Activated naive CD4-positive, alpha-beta T cell treated with anti-CD3 and anti-CD28 coated beads, Interleukin-2, amount 50 U/mL, for 24 hours (primary cell): ENCODE measurements around the gene SARS2.
"Not testable (repeated sequence)": the region's sequence is repeated elsewhere in the genome, so short reads cannot be mapped to it uniquely, and the experiment has no call there.

ENCODE experiments used
- H3K27ac Mint-ChIP-seq: one replicate; pipeline ENCODE4 v1.8.0; 2021; ENCODE audit warnings: mild to moderate bottlenecking, mixed read lengths
- H3K27me3 Mint-ChIP-seq: one replicate; pipeline ENCODE4 v1.8.0; 2021; ENCODE audit warnings: mixed read lengths
- H3K36me3 Mint-ChIP-seq: one replicate; pipeline ENCODE4 v1.8.0; 2021; ENCODE audit warnings: mixed read lengths
- H3K4me1 Mint-ChIP-seq: one replicate; pipeline ENCODE4 v1.8.0; 2021; ENCODE audit warnings: mixed read lengths
- H3K4me3 Mint-ChIP-seq: one replicate; pipeline ENCODE4 v1.8.0; 2021; ENCODE audit warnings: mild to moderate bottlenecking, mixed read lengths
- H3K9me3 Mint-ChIP-seq: one replicate; pipeline ENCODE4 v1.8.0; 2021; ENCODE audit warnings: mixed read lengths

The SARS2 gene

DNA sequence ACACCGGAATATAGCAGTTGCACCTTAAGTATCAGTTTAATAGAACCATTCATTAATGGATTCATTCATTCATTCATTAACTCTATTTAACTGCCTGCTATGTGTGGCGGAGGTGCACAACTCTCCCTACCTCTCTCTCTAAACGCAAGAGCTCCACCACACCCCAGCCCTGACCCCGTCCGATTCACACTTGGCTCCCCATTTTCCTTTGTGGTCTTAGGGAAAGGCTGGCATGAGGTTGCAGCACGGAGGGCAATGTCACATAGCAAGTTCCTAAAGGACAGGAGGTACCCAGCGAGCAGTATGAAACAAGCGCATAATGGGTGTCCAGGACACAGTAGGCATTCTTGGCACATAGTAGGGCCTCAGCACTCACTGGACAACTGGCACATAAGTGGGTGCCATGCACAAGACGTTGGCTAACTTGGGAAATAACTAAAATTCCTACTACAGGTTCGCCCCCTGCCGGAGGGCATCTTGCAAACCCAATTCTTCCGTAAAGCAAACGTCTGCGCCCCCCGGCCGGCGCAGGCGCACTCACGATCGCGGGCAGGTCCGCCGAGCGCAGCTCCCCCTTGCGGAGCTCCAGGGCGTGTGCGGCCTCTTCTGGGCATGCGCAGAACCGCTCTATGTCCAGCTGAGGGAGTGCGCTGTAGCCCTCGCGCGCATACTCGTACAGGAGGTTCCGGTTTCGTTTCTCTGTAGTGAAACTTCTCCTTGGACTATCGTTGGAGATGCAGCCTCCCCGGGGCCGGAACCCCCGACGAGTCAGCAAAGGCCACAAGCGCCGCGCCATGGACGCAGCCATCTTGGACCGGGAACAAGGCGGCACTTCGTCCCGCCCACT lies at the start of gene SARS2:
TSS of gene SARS2 (minus strand) at position 835 of the 847 bp plus-strand sequence. CDS start at position 808, 27 bp downstream.
- Mint-ChIP-seq H3K27me3 (no peaks in the 10 kb centered on the region), H3K4me3 (peak within 1 kb of the TSS; percentile 99), H3K4me1 (peaks cover 31% of the 10 kb centered on the region), H3K9me3 (no peaks in the 10 kb centered on the region), H3K27ac (peak within 1 kb of the TSS; percentile 95), H3K36me3 (peaks cover 11% of the 10 kb centered on the region)

DNA sequence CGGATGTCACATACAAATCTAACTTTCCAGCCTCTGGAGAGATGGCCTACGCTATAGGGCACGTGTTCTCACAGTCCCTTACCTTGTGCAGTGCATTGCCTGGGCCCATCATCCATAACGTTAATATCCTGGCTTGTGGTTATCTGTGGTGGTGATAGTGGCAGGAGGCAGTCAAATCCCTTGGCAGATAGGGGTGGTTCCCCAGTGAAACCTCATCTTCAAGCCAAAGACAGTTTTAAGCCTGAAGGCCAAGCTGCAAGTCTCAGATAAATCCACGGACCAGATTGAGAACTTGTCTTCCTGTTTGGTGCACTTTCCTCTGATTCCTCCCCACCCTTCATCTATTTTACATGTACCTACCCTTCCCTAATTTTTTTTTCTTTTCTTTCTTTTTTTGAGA lies 49.2 kb upstream of the SARS2 start:
- H3K4me3 Mint-ChIP-seq: no peak overlapping the region
- H3K9me3 Mint-ChIP-seq: no peaks in the 10 kb centered on the region
- no peaks in the 10 kb centered on the region for H3K36me3 Mint-ChIP-seq
- peaks cover 12% of the 10 kb centered on the region for H3K4me1 Mint-ChIP-seq
- H3K27me3 Mint-ChIP-seq: peaks cover 16% of the 10 kb centered on the region
- H3K27ac Mint-ChIP-seq: no peak overlapping the region

DNA sequence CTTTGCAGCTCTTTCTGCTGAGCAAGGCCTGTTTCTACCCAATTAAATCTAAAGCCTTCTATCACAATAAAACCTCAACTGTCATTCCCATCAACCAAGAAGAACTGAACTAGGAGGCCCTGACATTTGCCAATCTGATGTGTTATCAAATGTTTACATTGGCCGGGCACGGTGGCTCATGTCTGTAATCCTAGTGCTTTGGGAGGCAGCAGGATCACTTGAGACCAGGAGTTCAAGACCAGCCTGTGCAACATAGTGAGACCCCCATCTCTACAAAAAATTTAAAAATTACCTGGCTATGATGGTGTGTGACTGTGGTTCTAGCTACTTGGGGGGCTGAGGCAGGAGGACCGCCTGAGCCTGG lies 47.7 kb upstream of the SARS2 start:
- Mint-ChIP-seq H3K36me3 (peaks cover 2% of the 10 kb centered on the region), H3K4me1 (peaks cover 17% of the 10 kb centered on the region), H3K9me3 (no peaks in the 10 kb centered on the region), H3K4me3 (no peak overlapping the region), H3K27me3 (peaks cover 21% of the 10 kb centered on the region), H3K27ac (no peak overlapping the region)

- Mint-ChIP-seq H3K27ac (no peak overlapping the region), H3K27me3 (peaks cover 21% of the 10 kb centered on the region), H3K36me3 (peaks cover 2% of the 10 kb centered on the region), H3K4me1 (peaks cover 17% of the 10 kb centered on the region), H3K9me3 (no peaks in the 10 kb centered on the region), H3K4me3 (no peak overlapping the region)
Observed at GRCh38 chr19:38977445-38978325, 47.1 kb upstream of the SARS2 start.

GRCh38 chr19:38975861-38976271 lies 45.3 kb upstream of the SARS2 start:
- Mint-ChIP-seq H3K4me1 (peaks cover 17% of the 10 kb centered on the region), H3K4me3 (peak overlapping the region; percentile 47), H3K9me3 (no peaks in the 10 kb centered on the region)

DNA sequence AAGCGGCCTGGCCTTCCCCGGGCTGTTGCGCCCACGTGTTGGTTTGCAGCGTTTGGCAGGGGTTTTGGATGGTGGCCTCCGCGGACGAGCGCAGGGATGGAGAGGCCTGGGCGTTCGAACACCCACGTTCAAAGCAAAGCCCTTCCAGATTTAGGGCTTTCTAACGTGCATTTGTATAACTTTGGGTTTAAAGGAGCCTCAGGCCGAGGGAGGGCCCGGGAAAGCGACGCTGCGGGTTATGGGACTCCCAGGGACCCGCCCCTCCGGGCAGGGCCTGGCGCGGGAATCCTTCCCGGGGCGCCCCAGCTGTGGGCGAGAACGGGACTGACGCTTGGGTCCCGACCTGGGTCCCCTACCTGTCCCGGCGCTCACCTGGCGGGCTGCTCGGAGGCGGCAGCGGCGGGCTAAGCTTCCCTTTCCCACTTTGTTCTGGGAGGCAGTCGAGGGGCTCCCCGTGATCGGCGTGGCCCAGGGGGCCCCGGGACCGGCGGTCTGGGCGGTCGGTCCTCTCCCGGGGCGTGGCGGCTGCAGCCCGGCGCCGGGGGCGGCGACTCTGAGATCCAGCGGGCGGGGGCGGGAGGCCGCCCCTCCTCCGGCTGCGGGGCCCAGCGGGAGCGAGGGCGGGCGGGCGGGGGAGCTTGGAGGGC lies 44.8 kb upstream of the SARS2 start, which contains the start of gene FBXO17:
TSS of gene FBXO17 (minus strand) at position 529 of the 647 bp plus-strand sequence. CDS start 25,423 bp downstream, outside the sequence.
- Mint-ChIP-seq H3K4me3 (peak within 1 kb of the TSS; percentile 60), H3K36me3 (peaks cover 2% of the 10 kb centered on the region), H3K9me3 (no peaks in the 10 kb centered on the region), H3K27me3 (peaks cover 21% of the 10 kb centered on the region), H3K27ac (no peak within 1 kb of the TSS), H3K4me1 (peaks cover 17% of the 10 kb centered on the region)

More at GRCh38 chr19:38975861-38976271, 45.3 kb upstream of the SARS2 start:
- no peak overlapping the region for H3K27ac Mint-ChIP-seq
- H3K27me3 Mint-ChIP-seq: peaks cover 21% of the 10 kb centered on the region
- H3K36me3 Mint-ChIP-seq: peaks cover 2% of the 10 kb centered on the region

GRCh38 chr19:38974624-38975213 lies 44.2 kb upstream of the SARS2 start:
- Mint-ChIP-seq H3K4me1 (peaks cover 17% of the 10 kb centered on the region), H3K27me3 (peaks cover 21% of the 10 kb centered on the region), H3K27ac (no peak overlapping the region), H3K4me3 (peak overlapping the region; percentile 60), H3K9me3 (no peaks in the 10 kb centered on the region), H3K36me3 (peaks cover 2% of the 10 kb centered on the region)

- H3K9me3 Mint-ChIP-seq: no peaks in the 10 kb centered on the region
- H3K27ac Mint-ChIP-seq: no peak overlapping the region
- H3K36me3 Mint-ChIP-seq: peaks cover 2% of the 10 kb centered on the region
- H3K4me3 Mint-ChIP-seq: no peak overlapping the region
- H3K27me3 Mint-ChIP-seq: peaks cover 19% of the 10 kb centered on the region
- peaks cover 17% of the 10 kb centered on the region for H3K4me1 Mint-ChIP-seq
Observed at GRCh38 chr19:38971672-38972071, 41.1 kb upstream of the SARS2 start.

- Mint-ChIP-seq H3K27me3 (peaks cover 12% of the 10 kb centered on the region), H3K4me3 (no peak overlapping the region), H3K36me3 (peaks cover 2% of the 10 kb centered on the region), H3K27ac (no peak overlapping the region), H3K4me1 (peaks cover 10% of the 10 kb centered on the region), H3K9me3 (no peaks in the 10 kb centered on the region)
Observed at GRCh38 chr19:38970664-38971532, 40.3 kb upstream of the SARS2 start.

- H3K27ac Mint-ChIP-seq, H3K4me3 Mint-ChIP-seq, H3K4me1 Mint-ChIP-seq, H3K27me3 Mint-ChIP-seq, H3K9me3 Mint-ChIP-seq, H3K36me3 Mint-ChIP-seq: not testable (repeated sequence)
Observed at GRCh38 chr19:38966149-38966548, 35.6 kb upstream of the SARS2 start.

DNA sequence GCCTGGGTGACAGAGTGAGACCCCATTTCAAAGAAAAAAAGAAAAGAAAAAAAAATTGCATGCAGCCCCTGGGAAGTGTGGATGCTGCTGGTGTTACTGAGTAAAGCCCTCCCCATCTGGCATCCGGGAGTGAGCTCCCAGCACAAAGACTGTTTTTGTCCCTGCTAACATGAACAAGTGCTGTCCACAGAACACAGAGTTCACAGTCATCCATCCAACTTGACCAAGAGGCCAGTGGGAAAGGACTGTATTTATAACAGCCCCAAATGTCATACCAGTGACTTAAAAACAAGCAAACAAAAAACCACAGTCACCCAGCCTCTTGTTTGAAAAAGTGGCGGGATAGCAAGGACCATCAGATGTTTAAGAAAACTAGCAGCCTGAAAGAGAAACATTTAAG lies 34.2 kb upstream of the SARS2 start:
- Mint-ChIP-seq H3K27me3 (peaks cover 5% of the 10 kb centered on the region), H3K36me3 (no peaks in the 10 kb centered on the region)

DNA sequence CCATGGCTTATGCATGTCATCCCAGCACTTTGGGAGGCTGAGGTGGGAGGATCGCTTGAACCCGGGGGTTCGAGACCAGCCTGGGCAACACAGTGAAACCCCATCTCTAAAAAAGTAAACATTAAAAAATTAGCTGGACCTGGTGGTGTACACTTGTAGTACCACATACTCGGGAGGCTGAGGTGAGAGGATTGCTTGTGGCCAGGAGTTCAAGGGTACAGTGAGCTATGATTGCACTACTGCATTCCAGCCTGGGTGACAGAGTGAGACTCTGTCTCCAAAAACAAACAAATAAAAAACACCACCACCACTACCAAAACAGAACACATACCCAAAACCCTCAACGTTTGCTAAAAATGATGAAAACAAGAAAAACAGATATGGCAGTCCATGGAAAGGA lies 29.1 kb upstream of the SARS2 start:
- no peaks in the 10 kb centered on the region for H3K36me3 Mint-ChIP-seq
- H3K9me3 Mint-ChIP-seq: no peaks in the 10 kb centered on the region
- no peak overlapping the region for H3K4me3 Mint-ChIP-seq
- H3K27me3 Mint-ChIP-seq: peaks cover 3% of the 10 kb centered on the region
- H3K4me1 Mint-ChIP-seq: peaks cover 9% of the 10 kb centered on the region
- no peak overlapping the region for H3K27ac Mint-ChIP-seq

More for the DNA sequence above, 34.2 kb upstream of the SARS2 start:
- H3K4me1 Mint-ChIP-seq: peaks cover 9% of the 10 kb centered on the region
- no peak overlapping the region for H3K4me3 Mint-ChIP-seq
- H3K9me3 Mint-ChIP-seq: no peaks in the 10 kb centered on the region
- no peak overlapping the region for H3K27ac Mint-ChIP-seq

- no peak overlapping the region for H3K4me3 Mint-ChIP-seq
- H3K27me3 Mint-ChIP-seq: peaks cover 7% of the 10 kb centered on the region
- peaks cover 9% of the 10 kb centered on the region for H3K4me1 Mint-ChIP-seq
- H3K36me3 Mint-ChIP-seq: no peaks in the 10 kb centered on the region
- H3K27ac Mint-ChIP-seq: no peak overlapping the region
- H3K9me3 Mint-ChIP-seq: no peaks in the 10 kb centered on the region
Observed at GRCh38 chr19:38958301-38958700, 27.7 kb upstream of the SARS2 start.

DNA sequence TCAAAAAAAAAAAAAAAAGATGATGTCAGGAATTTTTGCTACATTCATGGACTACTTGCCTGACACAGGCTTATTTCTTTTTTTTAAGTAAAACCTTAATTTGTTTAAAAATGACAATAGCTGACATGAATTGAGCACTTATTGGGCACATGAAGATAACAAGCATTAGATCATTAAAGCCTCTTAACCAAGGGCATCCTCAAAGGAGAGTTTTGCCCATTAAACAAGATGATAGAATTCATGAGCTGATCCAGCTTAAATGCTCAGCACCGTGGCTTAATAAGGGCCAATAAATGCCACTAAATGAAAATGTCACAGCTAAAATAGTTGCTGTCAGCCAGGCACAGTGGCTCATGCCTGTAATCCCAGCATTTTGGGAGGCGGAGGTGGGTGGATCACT lies 25.7 kb upstream of the SARS2 start:
- Mint-ChIP-seq H3K4me1 (peaks cover 6% of the 10 kb centered on the region), H3K9me3 (no peaks in the 10 kb centered on the region), H3K27me3 (peaks cover 10% of the 10 kb centered on the region), H3K27ac (no peak overlapping the region), H3K4me3 (no peak overlapping the region), H3K36me3 (no peaks in the 10 kb centered on the region)
